MV-4-11 (cell line): ENCODE data around the gene PCDHB11.
A peak's percentile ranks its signal among the peaks of the same experiment; 100 is the strongest.
"Not testable (repeated sequence)": the region's sequence is repeated elsewhere in the genome, so short reads cannot be mapped to it uniquely, and the experiment has no call there.

Experiments
- DNase-seq: peaks from one replicate; lab custom pipeline; 2025; lab: John Stamatoyannopoulos, UW

PCDHB11 gene

DNA sequence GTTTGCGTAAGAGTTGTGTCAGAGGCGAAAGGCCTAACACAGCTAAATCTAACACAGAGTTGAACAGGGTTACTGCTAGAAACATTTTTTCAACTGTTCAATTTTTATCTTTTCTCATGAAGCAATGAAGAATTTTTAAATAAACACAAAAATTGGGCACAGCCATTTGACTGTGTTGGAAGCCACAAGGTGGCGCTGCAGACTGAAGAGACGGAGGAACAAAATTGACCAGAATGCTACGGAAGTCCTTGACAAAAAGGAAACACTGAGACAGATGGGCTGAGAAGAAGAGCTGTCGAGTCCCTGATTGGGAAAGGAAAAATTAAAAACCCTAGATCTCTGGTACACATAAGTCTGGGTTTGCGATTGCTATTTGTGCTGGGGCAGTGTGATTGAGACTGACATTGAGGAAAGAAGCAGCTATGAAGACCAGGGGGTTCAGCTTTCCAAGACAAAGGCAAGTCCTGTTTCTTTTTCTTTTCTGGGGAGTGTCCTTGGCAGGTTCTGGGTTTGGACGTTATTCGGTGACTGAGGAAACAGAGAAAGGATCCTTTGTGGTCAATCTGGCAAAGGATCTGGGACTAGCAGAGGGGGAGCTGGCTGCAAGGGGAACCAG, 12.4 kb upstream of the PCDHB11 start, which contains the start of gene PCDHB9:
Gene PCDHB9, plus strand, starts transcription at position 265 of the 616 bp plus-strand sequence. Its CDS starts 158 bp downstream, at position 423.
- DNase-seq = peak; percentile 21

DNA sequence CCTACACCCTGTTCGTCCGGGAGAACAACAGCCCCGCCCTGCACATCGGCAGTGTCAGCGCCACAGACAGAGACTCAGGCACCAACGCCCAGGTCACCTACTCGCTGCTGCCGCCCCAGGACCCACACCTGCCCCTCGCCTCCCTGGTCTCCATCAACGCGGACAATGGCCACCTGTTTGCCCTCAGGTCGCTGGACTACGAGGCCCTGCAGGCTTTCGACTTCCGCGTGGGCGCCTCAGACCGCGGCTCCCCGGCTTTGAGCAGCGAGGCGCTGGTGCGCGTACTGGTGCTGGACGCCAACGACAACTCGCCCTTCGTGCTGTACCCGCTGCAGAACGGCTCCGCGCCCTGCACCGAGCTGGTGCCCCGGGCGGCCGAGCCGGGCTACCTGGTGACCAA, 10.7 kb upstream of the PCDHB11 start:
- not testable (repeated sequence) for DNase-seq

DNA sequence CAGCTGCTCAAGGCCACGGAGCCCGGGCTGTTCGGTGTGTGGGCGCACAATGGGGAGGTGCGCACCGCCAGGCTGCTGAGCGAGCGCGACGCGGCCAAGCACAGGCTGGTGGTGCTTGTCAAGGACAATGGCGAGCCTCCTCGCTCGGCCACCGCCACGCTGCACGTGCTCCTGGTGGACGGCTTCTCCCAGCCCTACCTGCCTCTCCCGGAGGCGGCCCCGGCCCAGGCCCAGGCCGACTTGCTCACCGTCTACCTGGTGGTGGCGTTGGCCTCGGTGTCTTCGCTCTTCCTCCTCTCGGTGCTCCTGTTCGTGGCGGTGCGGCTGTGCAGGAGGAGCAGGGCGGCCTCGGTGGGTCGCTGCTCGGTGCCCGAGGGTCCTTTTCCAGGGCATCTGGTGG, 10.3 kb upstream of the PCDHB11 start:
- not testable (repeated sequence) for DNase-seq

DNA sequence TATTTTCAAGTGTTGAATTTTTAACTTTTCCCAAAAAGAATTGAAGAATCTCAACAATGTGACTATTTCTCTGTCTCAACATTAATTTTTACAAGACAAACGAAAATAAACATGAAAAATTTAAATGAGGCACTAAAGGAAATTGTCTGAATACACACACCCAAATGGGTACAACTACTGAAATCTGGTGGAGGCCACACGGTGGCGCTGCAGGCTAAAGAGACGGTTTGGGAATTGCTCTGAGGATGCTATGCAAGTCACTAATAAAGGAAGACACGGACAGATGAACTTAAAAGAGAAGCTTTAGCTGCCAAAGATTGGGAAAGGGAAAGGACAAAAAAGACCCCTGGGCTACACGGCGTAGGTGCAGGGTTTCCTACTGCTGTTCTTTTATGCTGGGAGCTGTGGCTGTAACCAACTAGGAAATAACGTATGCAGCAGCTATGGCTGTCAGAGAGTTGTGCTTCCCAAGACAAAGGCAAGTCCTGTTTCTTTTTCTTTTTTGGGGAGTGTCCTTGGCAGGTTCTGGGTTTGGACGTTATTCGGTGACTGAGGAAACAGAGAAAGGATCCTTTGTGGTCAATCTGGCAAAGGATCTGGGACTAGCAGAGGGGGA, 7.2 kb upstream of the PCDHB11 start, which contains the start of gene PCDHB10:
Gene PCDHB10, plus strand, starts transcription at position 244 of the 616 bp plus-strand sequence. Its CDS starts 200 bp downstream, at position 444.
- DNase-seq = peak; percentile 50

DNA sequence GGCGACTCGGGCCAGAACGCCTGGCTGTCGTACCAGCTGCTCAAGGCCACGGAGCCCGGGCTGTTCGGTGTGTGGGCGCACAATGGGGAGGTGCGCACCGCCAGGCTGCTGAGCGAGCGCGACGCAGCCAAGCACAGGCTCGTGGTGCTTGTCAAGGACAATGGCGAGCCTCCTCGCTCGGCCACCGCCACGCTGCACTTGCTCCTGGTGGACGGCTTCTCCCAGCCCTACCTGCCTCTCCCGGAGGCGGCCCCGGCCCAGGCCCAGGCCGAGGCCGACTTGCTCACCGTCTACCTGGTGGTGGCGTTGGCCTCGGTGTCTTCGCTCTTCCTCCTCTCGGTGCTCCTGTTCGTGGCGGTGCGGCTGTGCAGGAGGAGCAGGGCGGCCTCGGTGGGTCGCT, 5.1 kb upstream of the PCDHB11 start:
- not testable (repeated sequence) for DNase-seq

DNA sequence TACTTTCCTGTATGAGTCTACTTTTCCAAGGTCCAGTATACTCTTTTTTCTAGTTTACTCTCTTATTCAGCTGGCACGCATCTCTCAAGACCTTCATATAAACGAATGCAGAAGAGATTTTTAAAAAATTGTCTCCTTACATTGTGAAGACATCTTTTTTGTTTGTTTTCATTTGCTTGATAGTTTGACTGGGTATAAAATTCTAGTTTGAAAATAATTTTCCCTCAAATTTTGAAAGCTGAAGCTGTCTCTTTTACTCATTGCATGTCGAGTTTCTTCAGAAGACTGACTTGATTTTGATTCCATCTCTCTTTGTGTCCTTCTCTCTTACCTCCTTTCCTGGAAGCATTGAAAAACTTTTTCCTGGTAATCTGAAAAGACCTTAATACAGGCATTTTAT, 3.1 kb upstream of the PCDHB11 start:
- no peak for DNase-seq

DNA sequence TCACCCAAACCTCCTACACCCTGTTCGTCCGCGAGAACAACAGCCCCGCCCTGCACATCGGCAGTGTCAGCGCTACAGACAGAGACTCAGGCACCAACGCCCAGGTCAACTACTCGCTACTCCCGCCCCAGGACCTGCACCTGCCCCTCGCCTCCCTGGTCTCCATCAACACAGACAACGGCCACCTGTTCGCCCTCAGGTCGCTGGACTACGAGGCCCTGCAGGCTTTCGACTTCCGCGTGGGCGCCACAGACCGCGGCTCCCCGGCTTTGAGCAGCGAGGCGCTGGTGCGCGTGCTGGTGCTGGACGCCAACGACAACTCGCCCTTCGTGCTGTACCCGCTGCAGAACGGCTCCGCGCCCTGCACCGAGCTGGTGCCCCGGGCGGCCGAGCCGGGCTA, 1.7 kb downstream of the PCDHB11 start:
- DNase-seq = not testable (repeated sequence)

DNA sequence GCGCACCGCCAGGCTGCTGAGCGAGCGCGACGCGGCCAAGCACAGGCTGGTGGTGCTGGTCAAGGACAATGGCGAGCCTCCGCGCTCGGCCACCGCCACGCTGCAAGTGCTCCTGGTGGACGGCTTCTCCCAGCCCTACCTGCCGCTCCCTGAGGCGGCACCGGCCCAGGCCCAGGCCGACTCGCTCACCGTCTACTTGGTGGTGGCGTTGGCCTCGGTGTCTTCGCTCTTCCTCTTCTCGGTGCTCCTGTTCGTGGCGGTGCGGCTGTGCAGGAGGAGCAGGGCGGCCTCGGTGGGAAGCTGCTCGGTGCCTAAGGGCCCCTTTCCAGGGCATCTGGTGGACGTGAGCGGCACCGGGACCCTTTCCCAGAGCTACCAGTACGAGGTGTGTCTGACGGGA, 2.2 kb downstream of the PCDHB11 start:
- not testable (repeated sequence) for DNase-seq

DNA sequence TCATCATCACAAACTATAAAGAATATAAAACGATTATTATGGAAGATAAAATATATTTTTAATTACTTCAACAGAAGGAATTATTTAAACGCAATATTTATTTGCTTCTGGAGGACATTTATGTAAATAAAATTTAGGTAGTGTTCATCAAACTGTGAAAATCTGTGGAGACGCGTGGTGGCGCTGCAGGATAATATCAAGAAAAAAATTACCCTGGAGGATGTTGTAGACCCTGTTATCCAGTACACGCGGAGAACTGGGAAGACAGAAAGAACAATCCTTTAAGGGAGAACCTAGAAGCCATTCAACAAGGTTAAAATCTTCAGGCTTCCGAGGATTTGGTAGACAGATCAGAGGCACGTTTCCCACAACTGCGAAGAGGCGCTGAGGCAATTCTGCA, 9.1 kb downstream of the PCDHB11 start, which contains the start of gene PCDHB12:
Gene PCDHB12, plus strand, starts transcription at position 242 of the 400 bp plus-strand sequence. CDS start 189 bp downstream, outside the sequence.
- no peak for DNase-seq

DNA sequence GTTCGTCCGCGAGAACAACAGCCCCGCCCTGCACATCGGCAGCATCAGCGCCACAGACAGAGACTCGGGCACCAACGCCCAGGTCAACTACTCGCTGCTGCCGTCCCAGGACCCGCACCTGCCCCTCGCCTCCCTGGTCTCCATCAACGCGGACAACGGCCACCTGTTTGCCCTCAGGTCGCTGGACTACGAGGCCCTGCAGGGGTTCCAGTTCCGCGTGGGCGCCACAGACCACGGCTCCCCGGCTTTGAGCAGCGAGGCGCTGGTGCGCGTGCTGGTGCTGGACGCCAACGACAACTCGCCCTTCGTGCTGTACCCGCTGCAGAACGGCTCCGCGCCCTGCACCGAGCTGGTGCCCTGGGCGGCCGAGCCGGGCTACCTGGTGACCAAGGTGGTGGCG, 10.9 kb downstream of the PCDHB11 start:
- not testable (repeated sequence) for DNase-seq

DNA sequence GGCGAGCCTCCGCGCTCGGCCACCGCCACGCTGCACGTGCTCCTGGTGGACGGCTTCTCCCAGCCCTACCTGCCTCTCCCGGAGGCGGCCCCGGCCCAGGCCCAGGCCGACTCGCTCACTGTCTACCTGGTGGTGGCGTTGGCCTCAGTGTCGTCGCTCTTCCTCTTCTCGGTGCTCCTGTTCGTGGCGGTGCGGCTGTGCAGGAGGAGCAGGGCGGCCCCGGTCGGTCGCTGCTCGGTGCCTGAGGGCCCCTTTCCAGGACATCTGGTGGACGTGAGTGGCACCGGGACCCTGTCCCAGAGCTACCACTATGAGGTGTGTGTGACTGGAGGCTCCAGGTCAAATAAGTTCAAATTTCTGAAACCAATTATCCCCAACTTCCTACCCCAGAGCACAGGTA, 11.4 kb downstream of the PCDHB11 start:
- not testable (repeated sequence) for DNase-seq

DNA sequence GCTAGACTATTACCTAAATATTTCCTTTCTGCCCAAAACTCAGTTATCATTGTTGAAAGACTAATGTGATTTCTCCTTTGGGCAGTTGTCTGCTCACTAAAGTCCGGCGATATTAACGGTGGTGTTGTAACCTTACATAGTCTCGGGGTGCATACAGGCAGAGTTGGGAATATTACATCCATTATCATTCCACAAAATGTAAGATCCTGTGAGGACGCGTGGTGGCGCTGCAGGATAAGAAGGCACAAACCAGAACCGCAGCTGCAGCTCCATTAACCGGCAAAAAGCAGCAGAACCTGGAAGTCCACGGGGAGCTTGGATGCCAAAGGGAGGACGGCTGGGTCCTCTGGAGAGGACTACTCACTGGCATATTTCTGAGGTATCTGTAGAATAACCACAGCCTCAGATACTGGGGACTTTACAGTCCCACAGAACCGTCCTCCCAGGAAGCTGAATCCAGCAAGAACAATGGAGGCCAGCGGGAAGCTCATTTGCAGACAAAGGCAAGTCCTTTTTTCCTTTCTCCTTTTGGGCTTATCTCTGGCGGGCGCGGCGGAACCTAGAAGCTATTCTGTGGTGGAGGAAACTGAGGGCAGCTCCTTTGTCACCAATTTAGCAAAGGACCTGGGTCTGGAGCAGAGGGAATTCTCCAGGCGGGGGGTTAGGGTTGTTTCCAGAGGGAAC, 14.4 kb downstream of the PCDHB11 start, which contains the start of gene PCDHB13:
Gene PCDHB13, plus strand, starts transcription at position 264 of the 684 bp plus-strand sequence. Its CDS starts 205 bp downstream, at position 469.
- DNase-seq = peak; percentile 0

DNA sequence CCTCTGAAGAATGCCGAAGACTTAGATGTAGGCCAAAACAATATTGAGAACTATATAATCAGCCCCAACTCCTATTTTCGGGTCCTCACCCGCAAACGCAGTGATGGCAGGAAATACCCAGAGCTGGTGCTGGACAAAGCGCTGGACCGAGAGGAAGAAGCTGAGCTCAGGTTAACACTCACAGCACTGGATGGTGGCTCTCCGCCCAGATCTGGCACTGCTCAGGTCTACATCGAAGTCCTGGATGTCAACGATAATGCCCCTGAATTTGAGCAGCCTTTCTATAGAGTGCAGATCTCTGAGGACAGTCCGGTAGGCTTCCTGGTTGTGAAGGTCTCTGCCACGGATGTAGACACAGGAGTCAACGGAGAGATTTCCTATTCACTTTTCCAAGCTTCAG, 15.2 kb downstream of the PCDHB11 start:
- DNase-seq = not testable (repeated sequence)

DNA sequence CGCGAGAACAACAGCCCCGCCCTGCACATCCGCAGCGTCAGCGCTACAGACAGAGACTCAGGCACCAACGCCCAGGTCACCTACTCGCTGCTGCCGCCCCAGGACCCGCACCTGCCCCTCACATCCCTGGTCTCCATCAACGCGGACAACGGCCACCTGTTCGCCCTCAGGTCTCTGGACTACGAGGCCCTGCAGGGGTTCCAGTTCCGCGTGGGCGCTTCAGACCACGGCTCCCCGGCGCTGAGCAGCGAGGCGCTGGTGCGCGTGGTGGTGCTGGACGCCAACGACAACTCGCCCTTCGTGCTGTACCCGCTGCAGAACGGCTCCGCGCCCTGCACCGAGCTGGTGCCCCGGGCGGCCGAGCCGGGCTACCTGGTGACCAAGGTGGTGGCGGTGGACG, 16.1 kb downstream of the PCDHB11 start:
- not testable (repeated sequence) for DNase-seq

DNA sequence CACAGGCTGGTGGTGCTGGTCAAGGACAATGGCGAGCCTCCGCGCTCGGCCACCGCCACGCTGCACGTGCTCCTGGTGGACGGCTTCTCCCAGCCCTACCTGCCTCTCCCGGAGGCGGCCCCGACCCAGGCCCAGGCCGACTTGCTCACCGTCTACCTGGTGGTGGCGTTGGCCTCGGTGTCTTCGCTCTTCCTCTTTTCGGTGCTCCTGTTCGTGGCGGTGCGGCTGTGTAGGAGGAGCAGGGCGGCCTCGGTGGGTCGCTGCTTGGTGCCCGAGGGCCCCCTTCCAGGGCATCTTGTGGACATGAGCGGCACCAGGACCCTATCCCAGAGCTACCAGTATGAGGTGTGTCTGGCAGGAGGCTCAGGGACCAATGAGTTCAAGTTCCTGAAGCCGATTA, 16.6 kb downstream of the PCDHB11 start:
- not testable (repeated sequence) for DNase-seq

DNA sequence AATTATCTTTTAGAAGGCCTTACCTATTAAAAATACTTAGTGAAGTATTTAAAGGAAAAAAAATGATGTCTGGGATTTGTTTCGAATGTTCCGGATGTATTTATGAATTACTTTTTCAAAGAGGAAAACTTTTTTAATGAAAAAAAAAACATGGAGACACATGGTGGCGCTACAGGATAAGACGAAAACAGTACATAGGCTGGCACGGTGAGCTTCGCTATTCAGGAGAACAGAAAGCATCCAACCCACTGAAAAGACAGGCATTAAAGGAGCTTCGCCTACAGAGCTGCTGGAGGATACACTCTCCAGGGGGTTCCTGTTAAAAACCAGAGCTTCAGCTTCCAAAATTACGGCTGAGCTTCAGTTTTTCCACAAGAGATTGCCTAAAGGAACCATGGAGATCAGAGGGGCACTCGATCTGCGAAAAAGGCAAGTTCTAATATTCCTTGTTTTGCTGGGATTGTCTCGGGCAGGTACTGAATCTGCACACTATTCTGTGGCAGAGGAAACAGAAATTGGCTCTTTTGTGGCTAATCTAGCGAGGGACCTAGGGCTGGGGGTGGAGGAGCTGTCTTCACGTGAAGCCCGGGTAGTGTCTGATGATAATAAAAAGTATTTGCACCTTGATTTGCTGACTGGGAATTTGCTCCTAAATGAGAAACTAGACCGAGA, 23.8 kb downstream of the PCDHB11 start, which contains the start of gene PCDHB14:
Gene PCDHB14, plus strand, starts transcription at position 232 of the 672 bp plus-strand sequence. Its CDS starts 163 bp downstream, at position 395.
- peak; percentile 46 for DNase-seq

DNA sequence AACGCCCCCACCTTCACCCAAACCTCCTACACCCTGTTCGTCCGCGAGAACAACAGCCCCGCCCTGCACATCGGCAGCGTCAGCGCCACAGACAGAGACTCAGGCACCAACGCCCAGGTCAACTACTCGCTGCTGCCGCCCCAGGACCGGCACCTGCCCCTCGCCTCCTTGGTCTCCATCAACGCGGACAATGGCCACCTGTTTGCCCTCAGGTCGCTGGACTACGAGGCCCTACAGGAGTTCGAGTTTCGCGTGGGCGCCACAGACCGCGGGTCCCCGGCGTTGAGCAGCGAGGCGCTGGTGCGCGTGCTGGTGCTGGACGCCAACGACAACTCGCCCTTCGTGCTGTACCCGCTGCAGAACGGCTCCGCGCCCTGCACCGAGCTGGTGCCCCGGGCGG, 25.4 kb downstream of the PCDHB11 start:
- DNase-seq = not testable (repeated sequence)

DNA sequence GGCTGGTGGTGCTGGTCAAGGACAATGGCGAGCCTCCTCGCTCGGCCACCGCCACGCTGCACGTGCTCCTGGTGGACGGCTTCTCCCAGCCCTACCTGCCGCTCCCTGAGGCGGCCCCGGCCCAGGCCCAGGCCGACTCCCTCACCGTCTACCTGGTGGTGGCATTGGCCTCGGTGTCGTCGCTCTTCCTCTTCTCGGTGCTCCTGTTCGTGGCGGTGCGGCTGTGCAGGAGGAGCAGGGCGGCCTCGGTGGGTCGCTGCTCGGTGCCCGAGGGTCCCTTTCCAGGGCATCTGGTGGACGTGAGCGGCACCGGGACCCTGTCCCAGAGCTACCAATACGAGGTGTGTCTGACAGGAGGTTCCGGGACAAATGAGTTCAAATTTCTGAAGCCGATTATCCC, 26.0 kb downstream of the PCDHB11 start:
- DNase-seq = not testable (repeated sequence)

DNA sequence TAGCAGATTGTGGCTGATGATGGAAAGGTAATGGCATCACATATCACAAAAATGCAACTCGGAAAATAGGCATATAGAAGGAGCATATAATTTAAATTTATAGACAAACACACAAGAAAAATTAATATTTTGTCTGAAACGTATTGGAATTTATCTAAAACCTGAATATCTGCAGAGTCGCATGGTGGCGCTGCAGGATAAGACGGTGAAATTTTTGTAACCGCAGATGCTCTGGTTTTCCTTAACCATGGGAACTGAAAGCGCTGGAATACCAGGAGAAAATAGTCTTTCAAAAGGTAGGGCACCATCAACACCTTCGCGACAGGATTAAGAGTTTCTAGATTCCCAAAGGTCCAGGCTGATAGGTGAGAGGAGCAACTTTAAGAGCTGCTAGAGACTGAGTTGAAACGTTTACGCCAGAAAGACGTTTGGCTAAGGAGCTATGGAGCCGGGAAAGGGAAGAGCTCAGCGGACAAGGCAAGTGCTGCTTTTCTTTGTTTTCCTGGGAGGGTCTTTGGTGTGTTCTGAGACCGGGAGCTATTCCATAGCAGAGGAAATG, 34.8 kb downstream of the PCDHB11 start:
- DNase-seq = no peak

DNA sequence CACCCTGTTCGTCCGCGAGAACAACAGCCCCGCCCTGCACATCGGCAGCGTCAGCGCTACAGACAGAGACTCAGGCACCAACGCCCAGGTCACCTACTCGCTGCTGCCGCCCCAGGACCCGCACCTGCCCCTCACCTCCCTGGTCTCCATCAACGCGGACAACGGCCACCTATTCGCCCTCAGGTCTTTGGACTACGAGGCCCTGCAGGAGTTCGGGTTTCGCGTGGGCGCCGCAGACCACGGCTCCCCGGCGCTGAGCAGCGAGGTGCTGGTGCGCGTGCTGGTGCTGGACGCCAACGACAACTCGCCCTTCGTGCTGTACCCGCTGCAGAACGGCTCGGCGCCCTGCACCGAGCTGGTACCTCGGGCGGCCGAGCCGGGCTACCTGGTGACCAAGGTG, 36.5 kb downstream of the PCDHB11 start:
- not testable (repeated sequence) for DNase-seq

DNA sequence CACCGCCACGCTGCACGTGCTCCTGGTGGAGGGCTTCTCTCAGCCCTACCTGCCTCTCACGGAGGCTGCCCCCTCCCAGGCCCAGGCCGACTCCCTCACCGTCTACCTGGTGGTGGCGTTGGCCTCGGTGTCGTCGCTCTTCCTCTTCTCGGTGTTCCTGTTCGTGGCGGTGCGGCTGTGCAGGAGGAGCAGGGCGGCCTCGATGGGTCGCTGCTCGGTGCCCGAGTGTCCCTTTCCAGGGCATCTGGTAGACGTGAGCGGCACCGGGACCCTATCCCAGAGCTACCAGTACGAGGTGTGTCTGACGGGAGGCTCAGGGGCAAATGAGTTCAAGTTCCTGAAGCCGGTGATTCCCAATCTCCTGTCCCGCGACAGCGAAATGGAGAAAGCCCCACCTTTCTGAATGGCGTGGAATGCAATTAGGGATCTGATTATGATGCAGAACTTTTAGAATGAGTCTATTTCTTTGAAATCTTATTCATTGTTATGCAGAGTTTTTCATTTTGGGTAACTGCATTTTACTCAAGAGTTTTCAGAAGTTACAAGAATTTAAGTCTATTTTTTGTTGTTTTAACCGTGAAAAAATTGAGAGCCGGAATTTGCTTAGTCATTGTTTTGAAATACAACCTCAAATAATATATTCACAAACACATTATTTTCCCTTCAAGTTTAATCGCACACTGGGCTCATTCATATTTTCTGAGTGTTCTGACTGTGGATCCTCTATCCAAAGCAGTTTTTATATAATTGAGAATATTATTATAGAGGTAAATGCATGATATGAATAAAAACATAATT, 37.3 kb downstream of the PCDHB11 start:
- no peak for DNase-seq
